Neutrophil (primary cell): ENCODE results near the gene VPS39.

Experiments used
- H3K27ac ChIP-seq: fragments of 200-600 bp; sonication (generic); 2 replicates; pipeline ENCODE4 v1.5.1; 2016; ENCODE audit warnings: mild to moderate bottlenecking, moderate library complexity
- H3K27me3 ChIP-seq: fragments of 200-600 bp; sonication (generic); 2 replicates; pipeline ENCODE4 v1.6.0; 2016; ENCODE audit warnings: mild to moderate bottlenecking
- H3K36me3 ChIP-seq: fragments of 200-600 bp; sonication (generic); 2 replicates; pipeline ENCODE4 v1.5.1; 2017
- H3K4me1 ChIP-seq, 2 experiments: fragments of 200-600 bp in 1 of 2; sonication (generic) in 1 of 2; 1 replicate in 1 of 2; 2 replicates in 1 of 2; pipeline versions ENCODE4 v1.5.1 to v1.6.1; 2013 to 2016; ENCODE audit warnings: low read depth in 1 of 2, low read length in 1 of 2, mild to moderate bottlenecking in 1 of 2, moderate library complexity in 1 of 2; ENCODE audit not compliant: control insufficient read depth in 1 of 2, insufficient read depth in 1 of 2
- H3K4me3 ChIP-seq, 2 experiments: fragments of 200-600 bp in 1 of 2; sonication (generic) in 1 of 2; 1 replicate in 1 of 2; 2 replicates in 1 of 2; pipeline ENCODE4 v1.5.1; 2013 to 2016; ENCODE audit warnings: low read depth in 1 of 2, low read length in 1 of 2, mild to moderate bottlenecking in 1 of 2, moderate library complexity in 1 of 2
- H3K9me3 ChIP-seq: fragments of 200-600 bp; sonication (generic); 2 replicates; pipeline ENCODE4 v1.5.1; 2016
- CTCF ChIP-seq: fragments of 200-600 bp; sonication (generic); IDR thresholded peaks from 2 replicates; pipeline ENCODE4 v1.5.1; 2016; ENCODE audit warnings: antibody characterized with exemption

VPS39 gene

GRCh38 chr15:42139596-42139995 lies 68.5 kb downstream of the VPS39 start:
- no peaks in the 10 kb centered on the region for H3K27me3 ChIP-seq
- TF ChIP-seq CTCF: no peak
- no peak overlapping the region for H3K27ac ChIP-seq
- no peaks in the 10 kb centered on the region for H3K36me3 ChIP-seq
- no peaks in the 10 kb centered on the region for H3K9me3 ChIP-seq
- no peak overlapping the region for H3K4me3 ChIP-seq
- H3K4me1 ChIP-seq: no peaks in the 10 kb centered on the region

- no peak overlapping the region for H3K4me3 ChIP-seq
- no peaks in the 10 kb centered on the region for H3K9me3 ChIP-seq
- no peaks in the 10 kb centered on the region for H3K36me3 ChIP-seq
- no peak for TF ChIP-seq CTCF
- no peaks in the 10 kb centered on the region for H3K4me1 ChIP-seq
- no peak overlapping the region for H3K27ac ChIP-seq
- H3K27me3 ChIP-seq: no peaks in the 10 kb centered on the region
These were observed 69.1 kb downstream of the VPS39 start for GRCh38 chr15:42138968-42139386.

GRCh38 chr15:42138411-42138810 lies 69.7 kb downstream of the VPS39 start:
- Histone ChIP-seq H3K4me3 (no peak overlapping the region), H3K27me3 (no peaks in the 10 kb centered on the region), H3K4me1 (no peaks in the 10 kb centered on the region), H3K36me3 (no peaks in the 10 kb centered on the region), H3K9me3 (no peaks in the 10 kb centered on the region), H3K27ac (no peak overlapping the region)
- no peak for TF ChIP-seq CTCF

- no peak for TF ChIP-seq CTCF
- H3K27me3 ChIP-seq: no peaks in the 10 kb centered on the region
- no peaks in the 10 kb centered on the region for H3K36me3 ChIP-seq
- no peak overlapping the region for H3K27ac ChIP-seq
- no peaks in the 10 kb centered on the region for H3K4me1 ChIP-seq
- no peak overlapping the region for H3K4me3 ChIP-seq
- no peaks in the 10 kb centered on the region for H3K9me3 ChIP-seq
These were observed 70.4 kb downstream of the VPS39 start for GRCh38 chr15:42137461-42138261.

- H3K4me1 ChIP-seq: no peaks in the 10 kb centered on the region
- H3K27me3 ChIP-seq: no peaks in the 10 kb centered on the region
- H3K27ac ChIP-seq: no peak overlapping the region
- H3K36me3 ChIP-seq: no peaks in the 10 kb centered on the region
- TF ChIP-seq CTCF: no peak
- H3K4me3 ChIP-seq: no peak overlapping the region
- no peaks in the 10 kb centered on the region for H3K9me3 ChIP-seq
These were observed 71.6 kb downstream of the VPS39 start for GRCh38 chr15:42136513-42136912.
